ENCODE results near the gene FGF12. TPM values are rescaled to one million over a fixed set of nuclear protein-coding genes. Genes with fewer than 3 reads are reported as not detected.

FGF12 gene
- total RNA-seq, 2 experiments from 2014 or later, result not detected

DNA sequence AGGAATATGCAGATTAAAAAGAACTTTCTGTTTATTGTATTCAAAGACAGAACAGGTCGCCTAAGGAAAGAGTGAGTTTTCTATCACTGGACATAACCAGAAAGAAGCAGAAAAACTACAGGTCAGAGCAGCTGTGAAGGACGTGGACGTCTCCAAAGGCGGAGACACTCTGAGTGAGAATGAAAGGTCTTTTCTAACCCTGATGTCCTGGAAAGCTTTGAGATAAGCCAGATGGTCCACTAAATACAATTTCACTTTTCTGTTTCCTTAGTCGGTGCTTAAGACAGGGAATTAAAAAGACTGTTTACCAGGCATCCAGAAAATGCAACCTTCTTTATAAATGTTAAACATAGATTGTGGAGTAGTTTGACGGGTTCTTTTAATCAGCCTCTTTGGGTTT is 360.4 kb downstream of the FGF12 start:
- Histone ChIP-seq H3K27ac (ENCODE audit: low read depth in 1 of 2, low read length in 2 of 2) (no peak overlapping the region), H3K36me3 (ENCODE audit: insufficient read depth, low read length) (no peaks in the 10 kb centered on the region), H3K27me3 (ENCODE audit: control insufficient read depth in 1 of 2, insufficient read depth in 2 of 2, low read length in 2 of 2) (no peaks in the 10 kb centered on the region), H3K4me3 (ENCODE audit: low read length) (no peak overlapping the region), H3K4me1 (ENCODE audit: insufficient read depth, low read length) (no peaks in the 10 kb centered on the region), H3K9me3 (ENCODE audit: control insufficient read depth in 1 of 2, insufficient read depth in 1 of 2, low read length in 2 of 2) (no peaks in the 10 kb centered on the region)
- Mint-ChIP-seq H3K9me3 (no peaks in the 10 kb centered on the region), H3K27ac (no peak overlapping the region), H3K4me1 (ENCODE audit: low read depth) (no peaks in the 10 kb centered on the region), H3K4me3 (no peak overlapping the region), H3K27me3 (peaks cover 4% of the 10 kb centered on the region), H3K36me3 (ENCODE audit: low read depth) (no peaks in the 10 kb centered on the region)
- no peak for DNase-seq
- ChIA-PET POLR2A (no interaction called here), CTCF (no interaction called here)
- TF ChIP-seq, protein P1, sequence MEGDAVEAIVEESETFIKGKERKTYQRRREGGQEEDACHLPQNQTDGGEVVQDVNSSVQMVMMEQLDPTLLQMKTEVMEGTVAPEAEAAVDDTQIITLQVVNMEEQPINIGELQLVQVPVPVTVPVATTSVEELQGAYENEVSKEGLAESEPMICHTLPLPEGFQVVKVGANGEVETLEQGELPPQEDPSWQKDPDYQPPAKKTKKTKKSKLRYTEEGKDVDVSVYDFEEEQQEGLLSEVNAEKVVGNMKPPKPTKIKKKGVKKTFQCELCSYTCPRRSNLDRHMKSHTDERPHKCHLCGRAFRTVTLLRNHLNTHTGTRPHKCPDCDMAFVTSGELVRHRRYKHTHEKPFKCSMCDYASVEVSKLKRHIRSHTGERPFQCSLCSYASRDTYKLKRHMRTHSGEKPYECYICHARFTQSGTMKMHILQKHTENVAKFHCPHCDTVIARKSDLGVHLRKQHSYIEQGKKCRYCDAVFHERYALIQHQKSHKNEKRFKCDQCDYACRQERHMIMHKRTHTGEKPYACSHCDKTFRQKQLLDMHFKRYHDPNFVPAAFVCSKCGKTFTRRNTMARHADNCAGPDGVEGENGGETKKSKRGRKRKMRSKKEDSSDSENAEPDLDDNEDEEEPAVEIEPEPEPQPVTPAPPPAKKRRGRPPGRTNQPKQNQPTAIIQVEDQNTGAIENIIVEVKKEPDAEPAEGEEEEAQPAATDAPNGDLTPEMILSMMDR (IDR thresholded peaks at IDR 0.05), result no peak
- intact Hi-C loops (cut with DNase I, micrococcal nuclease), result no loop called here
- ATAC-seq (ENCODE audit: poor library complexity), result no peak

GRCh38 chr3:192365571-192365970 is 361.8 kb downstream of the FGF12 start:
- DNase-seq (no peak), ATAC-seq (ENCODE audit: poor library complexity) (no peak)
- no peaks in the 10 kb centered on the region for H3K4me1 ChIP-seq (ENCODE audit: insufficient read depth, low read length)
- no peak overlapping the region for H3K27ac ChIP-seq (ENCODE audit: low read depth in 1 of 2, low read length in 2 of 2)
- H3K4me3 ChIP-seq (ENCODE audit: low read length), result no peak overlapping the region
- peaks cover 4% of the 10 kb centered on the region for H3K27me3 Mint-ChIP-seq
- no peaks in the 10 kb centered on the region for H3K4me1 Mint-ChIP-seq (ENCODE audit: low read depth)
- POLR2A ChIA-PET, result no interaction called here
- intact Hi-C loops (cut with DNase I, micrococcal nuclease), result no loop called here
- no peaks in the 10 kb centered on the region for H3K36me3 Mint-ChIP-seq (ENCODE audit: low read depth)
- H3K27ac Mint-ChIP-seq, result no peak overlapping the region
- no peaks in the 10 kb centered on the region for H3K27me3 ChIP-seq (ENCODE audit: control insufficient read depth in 1 of 2, insufficient read depth in 2 of 2, low read length in 2 of 2)
- CTCF ChIA-PET, result no interaction called here
- H3K36me3 ChIP-seq (ENCODE audit: insufficient read depth, low read length), result no peaks in the 10 kb centered on the region
- TF ChIP-seq, protein P1 (IDR thresholded peaks at IDR 0.05), result no peak
- no peaks in the 10 kb centered on the region for H3K9me3 Mint-ChIP-seq
- no peak overlapping the region for H3K4me3 Mint-ChIP-seq
- no peaks in the 10 kb centered on the region for H3K9me3 ChIP-seq (ENCODE audit: control insufficient read depth in 1 of 2, insufficient read depth in 1 of 2, low read length in 2 of 2)

DNA sequence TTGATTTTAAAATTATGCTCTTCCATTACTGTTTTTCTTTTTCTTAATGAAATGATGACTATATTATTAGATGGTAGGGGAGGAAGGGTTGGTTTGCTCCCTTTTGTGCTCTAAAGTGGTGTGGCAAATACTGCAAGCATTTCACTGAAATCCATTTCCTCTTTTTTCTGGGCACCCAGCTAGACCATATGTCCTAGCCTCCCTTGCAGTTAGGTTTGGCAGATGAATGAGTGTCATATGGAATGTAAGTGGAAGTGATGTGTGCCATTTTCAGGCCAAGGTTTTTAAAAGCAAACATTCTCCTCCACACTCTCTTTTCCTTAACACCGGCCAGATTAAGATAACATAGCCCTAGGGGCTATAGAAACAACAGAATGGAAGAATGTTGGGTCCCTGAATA is 363.0 kb downstream of the FGF12 start:
- H3K9me3 Mint-ChIP-seq, result no peaks in the 10 kb centered on the region
- TF ChIP-seq, protein P1 (IDR thresholded peaks at IDR 0.05), result no peak
- Histone ChIP-seq H3K4me3 (ENCODE audit: low read length) (no peak overlapping the region), H3K27ac (ENCODE audit: low read depth in 1 of 2, low read length in 2 of 2) (no peak overlapping the region), H3K4me1 (ENCODE audit: insufficient read depth, low read length) (no peaks in the 10 kb centered on the region), H3K36me3 (ENCODE audit: insufficient read depth, low read length) (no peaks in the 10 kb centered on the region), H3K9me3 (ENCODE audit: control insufficient read depth in 1 of 2, insufficient read depth in 1 of 2, low read length in 2 of 2) (no peaks in the 10 kb centered on the region), H3K27me3 (ENCODE audit: control insufficient read depth in 1 of 2, insufficient read depth in 2 of 2, low read length in 2 of 2) (no peaks in the 10 kb centered on the region)
- no peaks in the 10 kb centered on the region for H3K4me1 Mint-ChIP-seq (ENCODE audit: low read depth)
- H3K4me3 Mint-ChIP-seq, result no peak overlapping the region
- POLR2A ChIA-PET, result no interaction called here
- intact Hi-C loops (cut with DNase I, micrococcal nuclease), result no loop called here
- H3K27me3 Mint-ChIP-seq, result peaks cover 4% of the 10 kb centered on the region
- H3K27ac Mint-ChIP-seq, result no peak overlapping the region
- ATAC-seq (ENCODE audit: poor library complexity) (no peak), DNase-seq (no peak)
- CTCF ChIA-PET, result no interaction called here
- no peaks in the 10 kb centered on the region for H3K36me3 Mint-ChIP-seq (ENCODE audit: low read depth)
